Mucosa of descending colon (tissue), 3 donors: ENCODE results near the gene CDKN2B-AS1. TPM values are rescaled to one million over a fixed set of nuclear protein-coding genes. Genes with fewer than 3 reads are reported as not detected.

Experiments used
- ATAC-seq: fragments of 200-7000 bp; cut with Tn5 transposase; one replicate; pipeline ENCODE4 v1.9.1; 2020; ENCODE audit warnings: mild to moderate bottlenecking, moderate library complexity
- DNase-seq, 3 donors: peaks; one replicate each; pipeline ENCODE4 v3.0.0-alpha.2; 2020
- H3K36me3 ChIP-seq: fragments of 200-600 bp; one replicate; pipeline ENCODE4 v1.8.0; 2021; ENCODE audit warnings: low read depth, mild to moderate bottlenecking
- H3K4me1 ChIP-seq: fragments of 200-600 bp; one replicate; pipeline ENCODE4 v1.8.0; 2021; ENCODE audit warnings: low read depth, mild to moderate bottlenecking
- H3K4me3 ChIP-seq: fragments of 200-600 bp; one replicate; pipeline ENCODE4 v1.8.0; 2021; ENCODE audit warnings: mild to moderate bottlenecking
- H3K9me3 ChIP-seq: fragments of 200-600 bp; one replicate; pipeline ENCODE4 v1.8.0; 2021; ENCODE audit warnings: mild to moderate bottlenecking
- CTCF ChIP-seq: fragments of 200-600 bp; IDR thresholded peaks from one replicate; pipeline ENCODE4 v1.8.0; 2022; ENCODE audit warnings: antibody characterized with exemption, mild to moderate bottlenecking
- intact Hi-C, 2 donors: fragments of 100-400 bp; cut with DNase I in 1 of 2; cut with micrococcal nuclease in 1 of 2; formaldehyde crosslinking; loops; one replicate each; pipeline versions ENCODE4 v1.11.0 to v1.11.1; 2022; cut with DNase I, micrococcal nuclease
- total RNA-seq, 3 donors: library from RNA; stranded (reverse); fragmentation: NEBNext Ultra II Directional in 2 of 3; extraction: Animal tissue kit (Norgen Biotek cat#: 25700) in 2 of 3; gene quantifications; one replicate each; pipeline versions ENCODE4 v1.2.1 to v1.2.4, GENCODE V29; 2021 to 2023
- donor health status: DM: no; HTN: no; CAD: no; lungs with moderate emphysema.
- donor health status: DM: no; HTN: no; CAD: no.
- donor health status: DM: no; HTN: yes; CAD: no.

Gene CDKN2B-AS1
- total RNA-seq, 3 donors from 2014 or later = 48.3 to 134 (median 78.7) TPM

GRCh38 chr9:22117511-22118384 is 123.2 kb downstream of the CDKN2B-AS1 start:
- H3K36me3 ChIP-seq = no peaks in the 10 kb centered on the region
- peaks cover 14% of the 10 kb centered on the region for H3K4me1 ChIP-seq
- ATAC-seq (peak; percentile 81), DNase-seq (peak; percentile 63 to 81 (median 67))
- intact Hi-C loops = loop anchor here in 1 of 2 donors (5.0 kb wide), 1 partner anchor 75 kb away; no protein-coding TSS in a partner anchor
- no peak overlapping the region for H3K4me3 ChIP-seq
- no peaks in the 10 kb centered on the region for H3K9me3 ChIP-seq
- no peak for TF ChIP-seq CTCF

GRCh38 chr9:22118810-22119521 is 124.4 kb downstream of the CDKN2B-AS1 start:
- peaks cover 19% of the 10 kb centered on the region for H3K4me1 ChIP-seq
- no peak for TF ChIP-seq CTCF
- no peaks in the 10 kb centered on the region for H3K36me3 ChIP-seq
- ATAC-seq = no peak
- no peak overlapping the region for H3K4me3 ChIP-seq
- intact Hi-C loops = loop anchor here in 1 of 2 donors (5.0 kb wide), 1 partner anchor 77 kb away; no protein-coding TSS in a partner anchor
- H3K9me3 ChIP-seq = no peaks in the 10 kb centered on the region
- DNase-seq = no peak

- Histone ChIP-seq H3K4me3 (no peak overlapping the region), H3K9me3 (no peaks in the 10 kb centered on the region), H3K36me3 (no peaks in the 10 kb centered on the region), H3K4me1 (peaks cover 24% of the 10 kb centered on the region)
- no peak for TF ChIP-seq CTCF
- intact Hi-C loops = loop anchor here in 1 of 2 donors (5.0 kb wide), 1 partner anchor 77 kb away; no protein-coding TSS in a partner anchor
- DNase-seq = peak in 1 of 3 donors; percentile 50
- ATAC-seq = peak; percentile 29
Measured at GRCh38 chr9:22119522-22120158, 125.0 kb downstream of the CDKN2B-AS1 start.

GRCh38 chr9:22120159-22120549 is 125.6 kb downstream of the CDKN2B-AS1 start:
- DNase-seq = no peak
- ATAC-seq = no peak
- Histone ChIP-seq H3K9me3 (no peaks in the 10 kb centered on the region), H3K4me3 (no peak overlapping the region), H3K4me1 (peaks cover 24% of the 10 kb centered on the region), H3K36me3 (no peaks in the 10 kb centered on the region)
- intact Hi-C loops = no loop called here
- TF ChIP-seq CTCF = no peak

- Histone ChIP-seq H3K4me3 (no peak overlapping the region), H3K4me1 (peaks cover 24% of the 10 kb centered on the region), H3K36me3 (no peaks in the 10 kb centered on the region), H3K9me3 (no peaks in the 10 kb centered on the region)
- intact Hi-C loops = no loop called here
- DNase-seq = no peak
- no peak for TF ChIP-seq CTCF
- no peak for ATAC-seq
Measured at GRCh38 chr9:22120595-22120994, 126.0 kb downstream of the CDKN2B-AS1 start.
